GM19324 (cell line): ENCODE data around the gene CORO7.

Experiments
- ATAC-seq: cut with Tn5 transposase; IDR thresholded peaks from one replicate; pipeline ENCODE4 v1.9.1; 2021; ENCODE audit warnings: mild to moderate bottlenecking, moderate library complexity; ENCODE audit not compliant: unreplicated experiment, low FRiP score

Gene CORO7

GRCh38 chr16:4373356-4373908 lies 43.0 kb downstream of the CORO7 start:
- no peak for ATAC-seq

DNA sequence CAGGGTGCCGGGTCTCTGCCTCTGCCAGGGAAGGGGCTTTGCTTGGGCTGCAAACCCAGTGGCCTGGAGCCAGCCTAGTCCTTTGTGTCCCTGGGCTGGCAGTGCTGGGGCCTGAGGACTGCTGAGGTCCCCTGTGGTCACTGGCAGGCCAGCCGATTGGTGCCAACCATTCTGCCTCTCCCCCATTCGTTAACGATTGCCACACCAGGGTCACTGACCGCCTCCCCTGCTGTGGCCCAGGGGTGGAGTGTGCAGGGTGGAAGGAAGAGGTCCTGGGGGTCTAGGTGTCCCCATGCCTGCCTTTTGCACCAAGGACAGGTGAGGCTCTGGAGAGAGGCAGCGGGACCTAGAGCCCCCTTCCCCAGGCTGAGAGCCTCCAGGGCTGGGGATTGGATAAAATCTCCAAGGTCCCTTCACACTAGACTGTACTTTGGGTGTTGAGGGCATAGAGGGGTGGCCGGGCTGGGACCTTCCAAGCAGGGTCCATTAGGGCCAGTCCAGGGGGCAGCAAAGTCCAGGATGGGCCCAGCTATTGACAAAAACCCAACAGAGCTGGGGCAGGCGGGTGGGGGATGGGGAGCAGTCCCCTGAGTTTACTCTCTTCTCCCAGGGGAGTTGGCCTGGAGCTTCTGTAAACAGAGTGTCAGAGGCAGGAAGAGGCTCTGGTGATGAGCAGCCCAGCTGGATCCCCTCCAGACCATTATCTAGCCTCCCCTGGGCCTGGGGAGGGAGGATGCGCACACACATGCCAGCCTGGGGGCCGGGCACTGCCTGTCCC lies 43.6 kb downstream of the CORO7 start:
- no peak for ATAC-seq

GRCh38 chr16:4372001-4372577 lies 44.3 kb downstream of the CORO7 start:
- no peak for ATAC-seq

DNA sequence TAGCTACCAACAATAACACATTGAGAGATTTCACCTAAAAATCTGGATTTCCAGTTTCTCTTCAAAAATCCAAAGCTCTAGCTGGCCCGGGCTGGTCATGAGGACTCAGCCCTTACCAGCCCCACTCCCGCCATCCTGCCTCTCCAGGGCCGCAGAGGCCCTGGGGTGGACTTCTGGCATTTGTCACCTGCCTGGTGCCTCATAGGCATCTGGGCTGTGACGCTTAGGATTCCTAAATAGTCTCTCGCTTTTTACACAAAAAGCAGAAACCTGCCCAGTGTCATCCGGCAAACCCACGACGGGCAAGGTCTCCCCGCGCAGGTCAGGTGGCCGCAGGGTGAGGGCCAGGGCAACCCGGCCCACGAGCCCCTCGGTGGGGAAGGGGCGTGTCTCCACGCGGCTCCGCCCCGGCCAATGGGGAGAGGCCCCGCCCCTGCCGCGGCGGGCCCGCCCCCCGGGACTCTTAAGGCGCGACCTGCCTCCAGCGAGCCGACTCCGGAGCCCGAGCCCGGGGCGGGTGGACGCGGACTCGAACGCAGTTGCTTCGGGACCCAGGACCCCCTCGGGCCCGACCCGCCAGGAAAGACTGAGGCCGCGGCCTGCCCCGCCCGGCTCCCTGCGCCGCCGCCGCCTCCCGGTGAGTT lies 44.9 kb downstream of the CORO7 start, which contains the start of gene VASN:
VASN (plus strand) TSS at position 492 of the 644 bp plus-strand sequence. CDS start 9,030 bp downstream, outside the sequence.
- no peak for ATAC-seq

GRCh38 chr16:4370570-4371356 lies 45.6 kb downstream of the CORO7 start:
- ATAC-seq: no peak

GRCh38 chr16:4370151-4370550 lies 46.2 kb downstream of the CORO7 start:
- no peak for ATAC-seq

DNA sequence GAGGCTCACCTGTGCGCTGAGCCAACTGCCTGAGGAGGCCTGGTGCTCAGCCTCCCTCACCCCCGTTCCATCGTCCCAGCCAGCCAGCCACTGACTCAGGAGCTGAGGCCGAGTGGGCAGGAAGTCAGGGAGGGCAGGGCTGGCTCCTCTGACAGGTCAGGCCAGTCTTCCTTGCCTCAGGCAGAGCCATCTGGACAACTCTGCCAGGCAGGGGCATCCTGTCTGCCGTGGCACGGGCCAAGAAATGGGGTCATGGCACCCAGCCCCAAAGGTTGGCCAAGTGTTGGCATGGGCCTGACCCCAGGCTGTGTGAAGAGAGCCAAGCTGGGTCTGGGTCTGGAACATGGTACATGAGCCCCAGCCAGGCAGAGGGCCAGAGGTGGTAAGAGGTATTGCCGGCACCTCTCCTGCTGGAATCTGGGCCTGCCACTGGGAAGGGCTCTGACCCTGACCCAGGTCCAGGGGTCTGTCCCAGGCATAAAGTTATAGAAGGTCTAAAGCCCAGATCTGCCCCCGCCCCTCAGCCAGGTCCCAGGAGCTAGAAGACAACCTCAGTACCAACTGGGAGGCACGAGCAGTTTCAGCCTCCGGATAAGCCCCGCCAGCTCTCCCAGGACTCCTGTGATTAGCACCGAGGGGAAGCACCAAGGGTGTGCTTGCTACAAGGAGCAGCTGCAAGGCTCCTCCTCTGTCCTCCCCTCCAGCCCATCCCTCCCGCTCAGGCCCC lies 47.2 kb downstream of the CORO7 start:
- ATAC-seq: no peak

- ATAC-seq: no peak
These were observed 49.0 kb downstream of the CORO7 start for GRCh38 chr16:4367393-4367856.

DNA sequence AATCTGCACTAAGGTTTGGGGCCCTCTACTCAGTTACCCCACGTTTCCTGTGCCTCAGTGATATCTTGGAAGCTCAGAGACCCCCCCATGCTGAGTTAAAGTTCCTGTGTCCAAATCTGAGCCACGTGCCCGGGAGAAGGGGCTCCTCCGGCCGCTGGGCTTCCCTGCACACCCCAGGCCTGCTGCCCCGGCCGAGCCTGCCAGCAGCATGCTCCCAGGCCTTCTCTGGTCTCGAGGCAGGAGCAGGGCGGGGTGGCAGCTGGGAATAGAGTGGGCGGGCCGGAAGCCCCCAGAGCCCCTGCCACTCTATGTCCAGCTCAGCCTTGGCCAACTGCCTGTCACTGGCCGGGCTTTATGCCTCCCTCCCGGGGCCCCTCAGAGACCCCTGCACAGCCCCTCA lies 50.4 kb downstream of the CORO7 start:
- no peak for ATAC-seq

DNA sequence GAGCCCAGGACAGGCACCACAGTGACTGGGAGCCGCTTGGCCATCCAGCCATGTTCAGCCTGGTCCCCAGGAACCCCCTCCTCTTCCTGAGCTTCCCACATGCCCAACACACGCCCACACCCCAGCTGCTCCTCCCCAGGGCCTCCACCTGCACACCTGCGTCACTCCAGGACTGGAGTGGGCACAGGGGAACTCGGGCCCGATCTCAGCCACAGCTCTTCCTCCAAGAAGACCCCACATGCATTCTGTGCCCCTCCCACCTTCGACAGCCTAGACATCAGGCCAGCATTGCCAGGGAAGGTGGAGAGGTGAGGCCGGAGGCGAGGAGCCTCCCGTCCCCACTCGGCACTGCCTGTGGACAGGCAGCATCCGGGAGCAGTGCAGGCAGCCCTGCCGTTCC lies 50.8 kb downstream of the CORO7 start:
- no peak for ATAC-seq

- no peak for ATAC-seq
These were observed 51.4 kb downstream of the CORO7 start for GRCh38 chr16:4365014-4365406.

GRCh38 chr16:4364196-4365013 lies 52.0 kb downstream of the CORO7 start:
- no peak for ATAC-seq

DNA sequence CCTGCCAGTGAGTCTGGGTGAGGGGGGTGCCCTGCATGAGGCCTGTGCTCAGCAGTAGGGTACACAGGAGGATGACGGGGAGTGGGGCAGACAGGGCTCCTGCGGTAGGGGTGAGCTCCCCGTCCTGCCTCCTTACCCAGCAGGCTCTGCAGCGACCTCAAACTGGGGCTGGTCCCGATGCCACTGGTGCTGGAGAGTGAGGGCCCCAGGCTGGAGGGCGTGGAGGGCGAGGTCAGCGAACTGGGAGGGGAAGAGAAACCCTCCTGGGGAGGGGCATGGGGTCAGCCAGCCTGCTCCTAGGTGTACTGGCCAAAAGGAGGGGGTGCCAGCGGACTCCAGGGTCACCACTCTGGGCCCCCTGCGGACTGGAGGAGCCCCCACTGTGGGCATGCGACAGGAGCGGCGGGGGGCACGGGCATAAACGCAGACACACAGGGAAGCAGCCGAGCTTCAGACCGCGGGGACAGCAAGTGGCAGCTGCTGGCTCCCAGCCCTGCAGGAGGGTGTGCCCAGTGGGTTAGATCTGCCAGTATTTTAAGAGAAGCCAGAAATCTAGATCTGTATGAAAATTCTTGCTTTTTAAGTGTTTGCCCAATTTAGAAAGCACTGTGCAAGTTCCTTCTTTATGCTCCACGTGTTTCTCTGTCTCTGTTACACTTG lies 53.8 kb downstream of the CORO7 start:
- no peak for ATAC-seq

DNA sequence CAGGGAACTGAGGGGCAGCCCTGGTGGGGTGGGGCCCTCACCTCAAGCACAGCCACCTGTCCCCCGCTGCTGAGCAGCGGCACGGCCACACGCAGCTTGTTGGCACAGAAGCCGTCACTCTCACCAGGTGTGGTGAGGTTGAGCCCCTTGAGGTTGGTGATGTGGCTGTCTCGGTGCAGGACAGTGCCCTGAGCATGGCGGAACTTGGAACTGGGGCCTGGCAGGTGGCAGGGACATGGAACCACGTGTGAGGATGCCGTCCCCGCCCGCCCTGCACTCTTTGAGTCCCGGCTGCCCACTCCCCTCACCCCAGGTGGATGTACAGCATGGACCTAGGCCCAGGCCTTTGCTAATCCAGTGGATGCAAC lies 54.5 kb downstream of the CORO7 start:
- no peak for ATAC-seq

GRCh38 chr16:4361033-4361943 lies 55.1 kb downstream of the CORO7 start:
- ATAC-seq: no peak

DNA sequence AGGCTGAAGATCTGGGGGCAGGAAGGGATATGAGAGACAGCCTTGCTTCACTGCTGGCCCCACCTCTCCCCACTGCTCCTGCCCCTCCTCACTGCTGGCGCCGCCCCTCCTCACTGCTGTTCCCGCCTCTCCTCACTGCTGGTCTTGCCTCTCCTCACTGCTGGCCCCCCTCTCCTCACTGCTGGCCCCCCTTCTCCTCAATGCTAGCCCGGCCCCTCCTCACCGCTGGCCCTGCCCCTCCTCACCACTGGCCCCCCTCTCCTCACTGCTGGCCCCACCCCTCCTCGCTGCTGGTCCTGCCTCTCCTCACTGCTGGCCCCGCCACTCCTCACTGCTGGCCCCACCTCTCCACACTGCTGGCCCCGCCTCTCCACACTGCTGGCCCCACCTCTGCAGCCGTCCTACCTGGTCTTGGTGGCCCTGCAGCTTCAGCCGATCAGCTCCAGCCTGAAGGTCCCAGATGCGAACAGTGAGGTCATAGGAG lies 55.8 kb downstream of the CORO7 start:
- no peak for ATAC-seq

- no peak for ATAC-seq
These were observed 56.5 kb downstream of the CORO7 start for GRCh38 chr16:4359914-4360313.
